ENCODE results near the gene PPFIA1.

The PPFIA1 gene

GRCh38 chr11:70272009-70272408 lies 1.5 kb downstream of the PPFIA1 start:
- no peaks in the 10 kb centered on the region for H3K27me3 ChIP-seq (ENCODE audit: insufficient read depth, poor library complexity, severe bottlenecking)
- H3K4me3 ChIP-seq (replicated peaks; ENCODE audit: insufficient read depth, low read length) = peak overlapping the region; percentile 92
- no peak for DNase-seq (ENCODE audit: low read depth in 1 of 2, low spot score in 1 of 2)
- TF ChIP-seq REST (IDR thresholded peaks at IDR 0.05; ENCODE audit: insufficient replicate concordance, low read depth) (no peak), GABPA (IDR thresholded peaks at IDR 0.05; ENCODE audit: low read depth) (no peak), SPI1 (IDR thresholded peaks at IDR 0.05; ENCODE audit: borderline replicate concordance, low read depth) (no peak)
- no peak overlapping the region for H3K27ac ChIP-seq (replicated peaks)

GRCh38 chr11:70278994-70279393 lies 8.5 kb downstream of the PPFIA1 start:
- no peak for DNase-seq (ENCODE audit: low read depth in 1 of 2, low spot score in 1 of 2)
- Histone ChIP-seq H3K27me3 (ENCODE audit: insufficient read depth, poor library complexity, severe bottlenecking) (no peaks in the 10 kb centered on the region), H3K27ac (replicated peaks) (no peak overlapping the region), H3K4me3 (replicated peaks; ENCODE audit: insufficient read depth, low read length) (no peak overlapping the region)
- TF ChIP-seq REST (IDR thresholded peaks at IDR 0.05; ENCODE audit: insufficient replicate concordance, low read depth) = no peak
- TF ChIP-seq, protein P1, sequence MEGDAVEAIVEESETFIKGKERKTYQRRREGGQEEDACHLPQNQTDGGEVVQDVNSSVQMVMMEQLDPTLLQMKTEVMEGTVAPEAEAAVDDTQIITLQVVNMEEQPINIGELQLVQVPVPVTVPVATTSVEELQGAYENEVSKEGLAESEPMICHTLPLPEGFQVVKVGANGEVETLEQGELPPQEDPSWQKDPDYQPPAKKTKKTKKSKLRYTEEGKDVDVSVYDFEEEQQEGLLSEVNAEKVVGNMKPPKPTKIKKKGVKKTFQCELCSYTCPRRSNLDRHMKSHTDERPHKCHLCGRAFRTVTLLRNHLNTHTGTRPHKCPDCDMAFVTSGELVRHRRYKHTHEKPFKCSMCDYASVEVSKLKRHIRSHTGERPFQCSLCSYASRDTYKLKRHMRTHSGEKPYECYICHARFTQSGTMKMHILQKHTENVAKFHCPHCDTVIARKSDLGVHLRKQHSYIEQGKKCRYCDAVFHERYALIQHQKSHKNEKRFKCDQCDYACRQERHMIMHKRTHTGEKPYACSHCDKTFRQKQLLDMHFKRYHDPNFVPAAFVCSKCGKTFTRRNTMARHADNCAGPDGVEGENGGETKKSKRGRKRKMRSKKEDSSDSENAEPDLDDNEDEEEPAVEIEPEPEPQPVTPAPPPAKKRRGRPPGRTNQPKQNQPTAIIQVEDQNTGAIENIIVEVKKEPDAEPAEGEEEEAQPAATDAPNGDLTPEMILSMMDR (IDR thresholded peaks at IDR 0.05; ENCODE audit: insufficient read depth, low read length) = no peak
- no peak for TF ChIP-seq POLR2AphosphoS5 (IDR thresholded peaks at IDR 0.05; ENCODE audit: low read depth)
- no peak for TF ChIP-seq GABPA (IDR thresholded peaks at IDR 0.05; ENCODE audit: low read depth)
- no peak for TF ChIP-seq SPI1 (IDR thresholded peaks at IDR 0.05; ENCODE audit: borderline replicate concordance, low read depth)

DNA sequence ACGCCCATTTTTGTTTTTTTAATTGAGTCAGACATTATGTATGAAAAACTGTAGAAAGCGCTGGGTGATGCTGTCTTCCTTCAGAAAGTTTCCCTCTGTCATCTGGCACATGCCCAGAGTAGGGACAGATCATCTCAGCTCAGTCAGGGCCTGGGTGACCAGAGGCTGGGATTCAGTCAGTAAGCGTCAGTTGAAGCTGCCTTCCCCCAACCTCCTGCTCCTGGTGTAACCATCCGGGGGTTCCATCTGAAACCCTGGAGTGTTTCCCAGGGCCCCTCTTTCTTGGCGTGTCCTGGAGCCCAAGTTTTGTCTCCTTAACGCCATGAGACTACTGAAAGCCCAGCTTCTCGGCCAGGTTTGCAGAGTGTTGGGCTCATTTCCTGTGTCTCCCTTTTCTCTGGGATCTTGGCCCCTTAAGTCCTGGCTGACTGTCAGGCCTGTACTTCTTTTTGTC lies 10.7 kb downstream of the PPFIA1 start:
- H3K27ac ChIP-seq (replicated peaks) = no peak overlapping the region
- no peak for DNase-seq (ENCODE audit: low read depth in 1 of 2, low spot score in 1 of 2)

GRCh38 chr11:70282012-70282411 lies 11.5 kb downstream of the PPFIA1 start:
- Histone ChIP-seq H3K27ac (replicated peaks) (no peak overlapping the region), H3K27me3 (ENCODE audit: insufficient read depth, poor library complexity, severe bottlenecking) (no peaks in the 10 kb centered on the region), H3K4me3 (replicated peaks; ENCODE audit: insufficient read depth, low read length) (no peak overlapping the region)
- no peak for DNase-seq (ENCODE audit: low read depth in 1 of 2, low spot score in 1 of 2)
- TF ChIP-seq REST (IDR thresholded peaks at IDR 0.05; ENCODE audit: insufficient replicate concordance, low read depth) = no peak
- TF ChIP-seq GABPA (IDR thresholded peaks at IDR 0.05; ENCODE audit: low read depth) = no peak
- no peak for TF ChIP-seq POLR2AphosphoS5 (IDR thresholded peaks at IDR 0.05; ENCODE audit: low read depth)
- no peak for TF ChIP-seq SPI1 (IDR thresholded peaks at IDR 0.05; ENCODE audit: borderline replicate concordance, low read depth)

More for the DNA sequence above, 10.7 kb downstream of the PPFIA1 start:
- Histone ChIP-seq H3K4me3 (replicated peaks; ENCODE audit: insufficient read depth, low read length) (no peak overlapping the region), H3K27me3 (ENCODE audit: insufficient read depth, poor library complexity, severe bottlenecking) (no peaks in the 10 kb centered on the region)
- TF ChIP-seq, protein P1 (IDR thresholded peaks at IDR 0.05; ENCODE audit: insufficient read depth, low read length) = no peak
- no peak for TF ChIP-seq GABPA (IDR thresholded peaks at IDR 0.05; ENCODE audit: low read depth)
- no peak for TF ChIP-seq POLR2AphosphoS5 (IDR thresholded peaks at IDR 0.05; ENCODE audit: low read depth)

Data from HL-60 (cell line).